Hematopoietic multipotent progenitor cell treated with erythropoietin and hydrocortisone succinate and interleukin-3 and kit ligand, for 8 days (in vitro differentiated cells): Measurements from ENCODE around the gene SYNE3.

ENCODE experiments used
- DNase-seq: peaks from one replicate; pipeline ENCODE4 v3.0.0-alpha.2; 2015

The SYNE3 gene

DNA sequence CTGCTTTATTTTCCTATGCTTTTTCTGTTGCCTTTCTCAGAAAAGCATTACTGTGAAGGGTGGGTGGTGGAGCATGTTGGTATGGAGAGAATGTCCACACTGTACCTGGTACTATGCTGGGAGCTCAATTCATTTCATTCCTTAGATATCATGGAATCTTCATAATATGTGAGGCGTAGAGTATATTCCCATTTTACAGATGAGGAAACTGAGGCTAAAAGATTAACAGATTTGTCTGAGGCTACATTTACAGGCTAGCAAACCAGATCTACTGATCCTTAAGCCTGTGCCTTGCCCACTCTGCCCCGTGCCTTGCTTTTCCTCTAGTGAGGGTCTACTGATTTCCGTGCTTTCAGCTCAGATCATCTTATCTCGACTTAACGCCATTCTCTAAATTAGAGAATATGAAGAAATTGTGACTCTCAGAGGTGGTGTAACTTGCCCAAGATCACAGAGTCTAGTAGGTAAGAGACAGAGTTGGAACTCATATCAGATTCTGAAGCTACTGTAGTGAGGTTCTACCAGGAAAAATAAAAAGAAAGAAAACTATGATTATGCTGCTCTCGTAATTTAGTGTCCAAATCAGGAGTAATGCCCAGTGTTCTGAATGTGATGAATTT, 23.9 kb upstream of the SYNE3 start:
- no peak for DNase-seq

DNA sequence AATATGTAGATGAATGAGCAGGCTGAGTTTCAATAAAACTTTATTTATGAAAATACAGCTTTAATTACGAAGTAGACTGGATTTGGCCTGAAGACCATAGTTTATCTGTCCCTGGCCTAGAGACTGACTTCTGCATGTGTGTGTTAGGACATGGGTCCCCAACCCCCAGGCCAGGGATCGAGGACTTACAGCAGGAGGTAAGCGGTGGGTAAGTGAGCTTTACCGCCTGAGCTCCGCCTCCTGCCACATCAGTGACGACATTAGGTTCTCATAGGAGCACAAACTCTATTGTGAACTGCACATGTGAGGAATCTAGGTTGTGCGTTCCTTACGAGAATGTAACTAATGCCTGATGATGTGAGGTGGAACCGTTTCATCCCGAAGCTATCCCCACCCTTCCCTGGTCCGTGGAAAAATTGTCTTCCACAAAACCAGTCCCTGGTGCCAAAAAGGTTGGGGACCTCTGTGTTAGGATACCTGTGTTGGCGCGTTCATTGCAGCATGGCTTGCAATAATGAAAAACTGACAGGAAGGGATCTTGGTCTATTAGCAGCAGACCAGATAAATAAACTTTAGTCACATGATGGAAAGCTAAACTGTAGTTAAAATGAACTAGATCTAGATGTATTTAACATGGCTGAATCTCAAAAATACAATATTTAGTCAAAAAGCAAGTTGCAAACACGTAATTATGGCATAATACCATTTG, 22.5 kb upstream of the SYNE3 start:
- DNase-seq, result no peak

DNA sequence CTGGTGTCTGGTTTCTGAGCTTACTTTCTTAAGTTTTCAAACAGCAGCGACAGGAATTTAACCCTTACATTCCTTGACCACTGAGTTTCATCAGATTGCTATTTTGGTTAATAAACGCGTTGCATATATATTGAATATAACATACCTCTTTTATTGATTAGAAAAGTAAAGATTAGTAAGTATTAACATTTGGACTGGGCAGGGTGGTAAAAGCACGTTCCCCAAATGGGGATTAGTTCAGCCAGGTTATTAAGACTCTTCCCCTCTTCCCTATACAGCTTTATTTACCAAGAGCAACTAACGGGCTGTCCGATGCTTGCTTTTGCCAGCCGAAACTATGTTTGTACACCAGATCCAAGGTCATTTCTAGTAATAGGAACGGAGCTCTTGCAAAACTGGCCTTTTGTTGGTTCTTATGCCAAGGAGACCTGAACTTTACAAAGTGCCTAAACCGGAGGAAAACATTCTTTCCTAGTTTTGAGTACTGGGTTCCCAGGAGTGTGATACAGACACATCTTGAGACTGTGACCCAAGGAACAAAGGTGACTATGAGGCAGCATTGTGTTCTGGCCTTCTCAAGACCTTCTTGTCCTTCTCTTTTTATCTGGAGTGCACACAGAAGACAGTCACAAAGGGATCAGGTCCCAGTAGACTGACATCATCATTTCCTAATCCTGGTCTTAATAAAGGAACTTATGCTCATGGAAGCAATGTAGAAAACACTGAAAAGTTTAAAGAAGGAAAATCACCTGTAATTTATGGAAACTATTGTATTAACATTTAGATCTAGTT, 21.0 kb upstream of the SYNE3 start:
- DNase-seq, result peak; percentile 54

DNA sequence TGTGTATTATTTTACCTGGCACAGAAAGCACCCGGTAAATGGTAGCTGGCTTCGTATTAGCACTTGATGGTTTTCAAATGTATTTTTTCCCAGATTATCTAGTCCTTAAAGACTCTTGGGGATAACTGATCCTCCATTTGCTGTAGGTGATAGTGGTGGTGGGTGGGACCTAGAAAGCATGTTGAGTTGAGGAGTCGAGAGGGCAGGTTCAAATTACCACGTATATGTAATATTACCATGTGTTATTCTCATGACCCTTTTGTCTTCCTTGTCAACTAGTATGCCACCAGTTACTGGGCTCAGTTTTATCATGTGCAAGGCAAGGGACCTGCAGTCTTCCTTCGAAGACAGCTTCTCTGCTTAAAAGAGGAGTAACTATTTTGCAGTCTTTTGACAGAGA, 20.2 kb upstream of the SYNE3 start:
- DNase-seq, result peak; percentile 72

DNA sequence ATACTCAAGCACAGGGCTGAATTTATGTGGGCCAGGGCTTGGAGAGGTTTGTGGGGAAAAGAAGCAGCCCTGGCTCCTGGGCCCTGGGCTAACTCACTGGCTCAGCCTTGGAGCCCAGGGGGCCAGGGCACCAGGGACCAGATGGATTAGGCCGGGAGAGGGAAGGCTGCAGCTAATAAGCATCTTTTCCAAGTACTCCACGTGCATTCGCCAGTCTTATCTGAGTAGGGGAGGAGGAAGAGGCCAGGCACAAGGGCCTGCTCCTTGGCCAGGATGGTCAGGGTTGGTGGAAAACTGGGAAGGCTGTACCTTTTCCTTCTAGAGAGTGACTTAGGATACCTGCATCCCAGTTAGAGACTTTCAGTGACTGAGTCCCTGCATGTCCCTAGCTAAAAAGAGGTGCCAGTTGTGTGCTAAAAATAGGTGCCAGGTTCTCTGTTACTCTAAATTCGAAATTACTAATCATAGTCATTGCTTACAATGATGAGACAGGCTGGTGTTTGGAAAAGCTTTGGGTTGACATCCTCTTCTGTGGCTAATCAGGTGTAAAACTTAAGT, 19.7 kb upstream of the SYNE3 start:
- DNase-seq, result no peak

DNA sequence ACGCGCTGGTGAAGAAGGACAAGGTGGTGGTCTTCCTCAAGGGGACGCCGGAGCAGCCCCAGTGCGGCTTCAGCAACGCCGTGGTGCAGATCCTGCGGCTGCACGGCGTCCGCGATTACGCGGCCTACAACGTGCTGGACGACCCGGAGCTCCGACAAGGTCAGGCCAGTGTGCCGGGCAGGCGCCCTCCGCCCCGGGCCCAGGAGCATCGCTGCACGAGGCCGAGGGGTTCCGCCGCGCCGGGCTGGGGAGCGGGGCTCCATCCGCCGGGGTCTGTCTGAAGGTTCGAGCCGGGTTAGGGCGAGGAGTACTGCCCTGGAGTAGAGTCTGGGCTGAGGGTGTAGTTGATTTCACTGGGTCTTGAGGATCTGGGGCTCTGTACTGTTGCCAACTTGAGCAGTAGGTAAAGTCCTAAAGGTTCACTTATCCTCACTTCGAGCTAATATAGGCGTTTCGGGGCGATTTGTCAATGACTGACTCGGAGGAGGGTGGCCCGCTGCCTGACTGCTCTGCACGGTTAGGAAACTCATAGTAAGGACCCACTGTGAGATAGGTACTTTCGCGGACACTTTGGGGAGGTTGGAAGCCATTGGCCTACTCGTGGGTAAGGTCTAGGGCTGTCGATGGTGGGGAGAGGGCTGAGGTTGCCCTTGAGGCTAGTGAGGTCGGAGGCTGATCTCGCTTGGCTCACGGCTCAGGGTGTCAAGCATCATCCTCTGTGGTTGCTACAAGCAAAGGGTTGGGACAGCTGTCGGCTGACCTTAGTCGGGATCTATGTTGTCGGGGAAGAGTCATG, 19.0 kb upstream of the SYNE3 start:
- no peak for DNase-seq

DNA sequence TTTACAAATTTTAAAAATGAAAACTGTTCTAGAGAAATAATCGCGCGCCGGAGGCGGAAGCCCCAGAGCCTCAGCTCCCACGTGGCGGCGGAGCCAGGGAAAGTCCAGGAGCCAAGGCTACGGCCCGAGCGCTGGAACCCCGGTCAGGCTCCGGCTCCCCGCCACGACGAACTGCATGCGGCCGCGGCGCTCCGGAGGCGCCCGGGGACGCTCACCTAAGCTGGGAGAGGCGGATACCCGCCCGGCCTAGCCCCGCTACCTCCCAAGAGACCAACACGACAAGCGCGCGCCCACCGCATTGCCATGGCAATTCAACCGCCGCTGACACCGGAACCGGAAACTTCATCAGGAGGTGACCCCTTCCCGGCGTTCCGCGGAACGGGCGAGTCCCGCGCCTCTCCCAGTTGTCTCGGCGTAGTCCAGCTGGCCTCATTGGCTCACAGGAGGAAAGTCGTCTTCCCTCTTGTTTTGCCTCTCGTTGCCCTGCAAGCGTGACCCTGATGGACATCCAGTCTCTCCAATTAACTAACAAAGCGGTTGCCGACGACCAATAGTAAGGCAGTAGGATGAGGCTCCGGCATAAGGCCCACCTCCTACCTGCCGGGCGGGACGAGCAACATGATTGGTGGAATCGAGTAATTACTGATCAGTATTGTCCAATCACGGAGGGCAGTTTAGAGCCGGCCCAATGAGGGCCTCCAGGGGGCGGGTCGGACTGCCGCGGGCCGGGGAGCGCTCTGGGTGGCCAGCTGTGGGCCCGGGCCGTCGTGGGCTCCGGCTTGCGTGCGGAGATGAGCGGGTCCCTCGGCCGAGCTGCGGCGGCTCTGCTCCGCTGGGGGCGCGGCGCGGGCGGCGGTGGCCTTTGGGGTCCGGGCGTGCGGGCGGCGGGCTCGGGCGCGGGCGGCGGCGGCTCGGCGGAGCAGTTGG, 18.1 kb upstream of the SYNE3 start, which contains the start of gene GLRX5:
GLRX5 (plus strand) TSS at position 752 of the 927 bp plus-strand sequence; CDS start at position 792, 40 bp downstream.
- peak; percentile 100 for DNase-seq

DNA sequence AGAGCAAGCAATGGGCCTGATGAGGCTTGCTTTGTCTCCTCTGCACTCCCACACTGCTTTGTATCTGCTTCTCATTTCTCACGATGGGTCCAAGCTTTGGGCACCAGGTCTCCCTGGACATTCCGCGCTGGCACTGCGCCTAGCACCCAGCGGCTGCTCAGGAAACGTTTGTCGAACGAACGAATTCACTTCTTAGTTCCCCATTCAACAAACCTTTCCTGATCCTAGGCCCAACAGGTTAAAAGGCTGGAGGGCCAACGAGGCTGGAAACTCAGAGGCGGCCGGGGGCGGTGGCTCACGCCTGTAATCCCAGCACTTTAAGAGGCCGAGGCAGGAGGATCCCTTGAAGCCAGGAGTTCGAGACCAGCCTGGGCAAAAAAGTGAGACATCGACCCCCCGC, 17.4 kb upstream of the SYNE3 start:
- no peak for DNase-seq

DNA sequence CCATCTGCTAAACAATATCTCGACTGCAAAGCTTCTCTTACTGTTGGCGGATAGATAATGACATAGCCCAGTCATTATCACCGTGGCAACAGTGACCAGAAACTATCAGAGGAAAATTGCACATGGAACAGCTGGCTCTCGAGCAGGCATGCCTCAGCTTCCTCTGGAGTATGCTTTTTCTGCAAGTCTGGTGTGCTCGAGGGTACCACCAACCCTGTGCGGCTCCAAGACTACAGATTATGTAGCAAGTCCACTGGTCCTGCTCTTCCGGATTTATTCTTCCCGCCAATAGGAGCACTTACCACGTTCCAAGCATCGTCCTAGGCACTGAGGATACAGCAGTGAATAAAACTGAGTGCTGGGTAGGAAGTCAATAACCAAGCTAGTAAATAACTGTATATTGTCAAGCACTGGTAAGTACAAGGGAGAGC, 17.0 kb upstream of the SYNE3 start:
- peak; percentile 90 for DNase-seq

DNA sequence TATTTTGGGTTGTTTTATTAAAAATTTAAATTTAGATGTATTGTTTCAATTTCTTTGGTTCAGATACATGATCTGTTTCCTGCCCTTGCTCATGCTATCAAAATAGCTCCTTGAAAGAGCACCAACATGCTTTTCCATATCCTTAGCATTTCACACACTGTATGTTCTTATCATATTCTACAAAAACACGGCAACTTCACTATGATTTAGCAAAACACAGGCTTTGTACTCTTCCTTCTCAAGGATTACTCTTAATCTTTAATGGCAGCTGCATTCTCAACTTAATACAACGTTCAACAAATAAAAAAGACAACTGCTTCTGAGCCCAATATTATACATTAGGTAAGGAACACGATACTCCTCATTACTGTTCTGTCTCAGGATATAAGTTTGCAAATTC, 15.5 kb upstream of the SYNE3 start:
- peak; percentile 53 for DNase-seq

DNA sequence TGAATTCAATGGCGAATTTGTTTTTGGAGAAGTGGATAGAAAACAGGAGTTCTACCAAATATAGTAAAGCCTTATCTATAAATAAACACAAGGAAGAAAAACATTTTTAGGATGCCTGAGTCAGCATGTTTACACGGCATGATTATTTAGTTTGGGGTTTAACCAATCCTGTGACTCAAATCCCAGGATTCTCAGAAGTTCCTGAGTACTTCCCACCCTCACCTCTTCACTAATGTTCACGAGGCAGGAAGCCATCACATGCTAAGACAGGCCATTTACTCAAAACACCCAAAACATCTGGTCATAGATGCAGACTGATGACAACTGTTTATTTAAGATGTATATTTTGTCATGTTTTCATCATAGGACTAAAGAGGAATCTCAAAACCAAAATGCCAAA, 15.0 kb upstream of the SYNE3 start:
- DNase-seq, result peak; percentile 51

DNA sequence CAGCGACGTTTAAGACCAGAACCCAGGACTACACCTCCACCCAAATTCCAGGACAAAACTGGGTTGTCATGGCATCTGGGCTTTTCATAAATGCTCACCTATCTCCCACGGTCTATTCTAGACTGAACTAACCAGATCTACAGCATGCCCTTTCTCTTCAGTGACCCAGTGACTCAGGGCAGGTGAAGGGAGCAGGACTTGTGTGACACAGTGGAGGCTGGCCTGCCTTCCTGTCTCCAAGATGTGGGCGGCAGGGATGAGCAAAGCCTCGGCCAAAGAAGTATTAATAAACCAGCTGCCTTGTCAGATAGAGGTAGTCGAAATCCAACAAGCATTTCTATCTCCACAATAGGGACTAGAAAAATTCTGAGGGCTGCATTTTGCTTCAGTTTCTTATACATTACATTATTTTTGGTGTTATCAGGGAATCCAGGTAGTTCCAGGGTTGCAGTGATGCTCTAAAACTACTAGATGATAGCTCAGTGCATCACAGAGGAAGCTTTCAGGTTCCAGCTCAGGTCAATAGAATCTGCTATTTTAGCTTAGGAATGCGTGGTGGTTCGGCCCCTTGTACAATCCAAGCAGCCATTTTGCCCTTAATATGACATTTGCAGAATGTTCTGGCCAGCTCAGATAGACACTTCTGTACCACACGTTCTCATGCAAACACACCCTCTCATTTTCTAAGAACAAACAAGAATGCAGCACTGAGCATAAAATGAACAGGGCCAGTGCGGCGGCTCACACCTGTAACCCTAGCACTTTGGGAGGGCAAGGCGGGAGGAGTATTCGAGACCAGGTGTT, 14.2 kb upstream of the SYNE3 start:
- no peak for DNase-seq

DNA sequence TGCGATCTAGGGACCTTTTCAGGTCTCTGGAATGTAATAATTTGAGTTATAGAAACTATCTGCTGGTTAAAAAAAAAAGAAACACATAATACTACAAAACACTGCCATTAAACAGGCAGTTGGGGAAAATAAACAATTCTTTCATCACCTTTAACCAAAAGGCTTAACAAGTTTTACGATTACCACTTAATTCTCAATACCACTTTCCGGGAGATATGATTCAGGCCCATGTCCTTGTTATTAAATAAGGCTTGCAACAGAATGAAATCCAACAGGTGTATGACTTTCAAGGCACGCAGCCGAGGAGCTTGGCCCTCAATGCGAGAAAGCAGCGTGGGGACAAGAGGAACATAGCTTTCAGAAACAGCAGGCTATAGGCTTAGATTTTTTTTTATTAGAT, 12.8 kb upstream of the SYNE3 start:
- DNase-seq, result no peak

DNA sequence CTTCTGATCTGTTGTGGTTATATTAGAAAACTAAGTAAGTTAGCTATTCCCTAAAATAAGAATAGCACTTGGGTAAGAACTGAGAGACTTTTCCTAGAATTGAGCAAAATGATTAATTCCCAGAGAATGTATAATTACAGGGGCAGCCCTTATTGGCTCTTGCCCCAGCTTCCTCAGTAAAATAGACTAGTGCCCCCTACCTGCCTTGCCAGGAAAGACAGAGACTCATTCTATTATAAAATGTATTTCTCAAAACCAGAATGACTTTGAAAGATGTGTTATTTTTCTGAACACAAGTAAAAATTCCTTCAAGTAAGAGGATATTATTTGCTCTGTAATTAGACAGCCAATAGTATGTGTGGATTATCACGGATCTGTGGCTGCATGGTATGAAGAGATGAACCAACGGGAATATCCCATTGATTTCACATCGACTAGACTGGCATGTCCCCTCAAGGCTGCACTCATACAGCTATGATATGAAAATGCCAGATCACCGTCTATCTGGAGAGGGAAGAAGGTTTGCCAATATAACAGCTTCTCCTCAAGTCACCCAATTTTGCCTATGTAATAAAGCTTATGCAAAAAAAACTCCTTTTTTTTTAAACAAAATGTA, 11.0 kb upstream of the SYNE3 start:
- DNase-seq, result peak; percentile 86

DNA sequence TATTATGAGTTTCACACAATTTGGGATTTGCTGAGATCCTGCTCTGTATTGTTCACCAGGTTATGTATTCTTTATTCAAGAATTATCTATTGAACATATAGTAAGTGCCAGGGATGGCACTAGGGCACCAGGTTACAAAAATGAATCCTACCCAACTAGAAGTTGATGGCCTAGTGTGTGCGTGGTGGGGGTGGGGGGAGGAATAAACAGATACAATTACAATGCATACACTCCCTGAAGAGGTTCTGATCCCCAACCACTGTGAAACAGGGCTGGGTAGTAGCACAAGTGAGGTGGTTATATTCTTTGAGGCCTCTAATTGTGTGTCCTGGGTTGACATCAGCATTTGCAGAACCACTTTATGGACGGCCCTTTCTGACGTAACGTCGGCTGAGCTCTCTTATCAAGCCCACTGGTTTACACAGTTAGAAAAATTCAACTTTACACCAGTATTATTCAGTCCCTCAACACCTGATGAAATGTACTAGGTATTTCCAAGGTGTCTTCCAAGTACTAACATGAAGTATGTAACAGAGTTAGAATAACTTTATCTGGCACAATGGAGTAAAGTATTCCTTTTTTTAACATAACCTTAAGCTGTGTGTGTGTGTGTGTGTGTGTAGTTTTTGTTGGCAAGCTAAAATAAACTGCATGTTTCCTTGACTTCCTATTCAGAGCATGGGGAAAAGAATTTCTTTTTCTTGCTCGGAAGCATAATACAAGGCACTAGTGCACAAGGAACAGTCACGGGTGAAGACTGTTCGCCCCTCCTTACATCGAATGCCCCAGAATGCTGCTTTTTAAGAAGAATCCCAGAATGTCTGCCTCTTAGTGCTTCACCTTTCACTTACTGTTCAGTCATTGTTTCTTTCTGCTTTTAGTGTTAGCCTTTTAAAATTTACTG, 10.3 kb upstream of the SYNE3 start:
- DNase-seq, result peak; percentile 79

DNA sequence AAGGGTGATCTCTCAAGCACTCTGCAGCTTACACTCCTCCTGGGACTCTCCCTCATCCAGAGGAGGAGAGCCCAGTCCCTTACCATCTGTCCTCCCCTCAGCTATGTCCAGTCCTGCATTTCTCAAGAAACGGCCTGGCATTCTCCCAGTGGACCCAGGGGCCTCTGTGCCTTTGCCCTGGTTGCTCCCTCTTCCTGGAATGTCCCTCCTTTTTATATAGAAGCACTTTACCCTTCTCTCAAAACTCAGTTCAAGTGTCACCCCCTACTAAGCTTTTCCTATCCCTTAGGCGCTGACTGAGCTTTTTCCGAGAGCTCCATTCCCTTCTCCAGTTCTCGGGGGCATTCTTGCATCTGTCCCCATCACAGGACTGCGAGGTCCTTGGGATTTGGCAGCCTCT, 9.5 kb upstream of the SYNE3 start:
- DNase-seq, result no peak

DNA sequence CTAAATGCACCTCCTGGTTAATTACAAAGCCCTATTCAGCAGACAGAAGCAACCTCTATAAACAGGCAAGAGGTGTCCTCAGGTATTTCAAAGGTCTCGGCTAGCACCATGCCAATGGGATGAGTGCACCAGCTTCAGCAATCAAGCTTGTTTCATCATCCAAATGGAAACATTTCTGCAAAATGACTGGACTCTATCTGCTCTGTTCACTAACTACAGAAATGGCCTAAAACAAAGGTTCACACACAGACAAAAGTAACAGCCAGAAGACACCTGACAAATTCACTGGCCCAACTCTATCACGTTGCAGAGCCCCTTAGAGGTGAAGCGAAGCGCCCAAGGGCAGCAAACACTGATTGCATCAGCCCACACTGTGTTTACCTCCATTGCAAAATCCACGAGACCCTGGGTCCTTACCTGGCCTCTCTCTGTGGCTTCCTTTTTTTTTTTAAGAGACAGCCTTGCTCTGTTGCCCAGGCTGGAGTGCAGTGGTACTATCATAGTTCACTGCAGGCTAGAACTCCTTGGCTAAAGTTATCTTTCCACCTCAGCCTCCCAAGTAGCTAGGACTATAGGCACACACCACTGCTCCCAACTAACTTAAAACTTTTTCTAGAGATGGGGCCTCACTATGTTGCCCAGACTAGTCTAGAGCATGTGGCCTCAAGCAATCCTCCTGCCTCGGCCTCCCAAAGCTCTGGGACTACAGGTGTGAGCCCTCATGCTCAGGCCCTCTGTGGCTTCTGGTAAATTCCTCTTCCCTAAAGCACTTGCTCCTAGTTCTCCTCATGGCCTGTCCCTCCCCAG, 8.5 kb upstream of the SYNE3 start:
- peak; percentile 47 for DNase-seq

DNA sequence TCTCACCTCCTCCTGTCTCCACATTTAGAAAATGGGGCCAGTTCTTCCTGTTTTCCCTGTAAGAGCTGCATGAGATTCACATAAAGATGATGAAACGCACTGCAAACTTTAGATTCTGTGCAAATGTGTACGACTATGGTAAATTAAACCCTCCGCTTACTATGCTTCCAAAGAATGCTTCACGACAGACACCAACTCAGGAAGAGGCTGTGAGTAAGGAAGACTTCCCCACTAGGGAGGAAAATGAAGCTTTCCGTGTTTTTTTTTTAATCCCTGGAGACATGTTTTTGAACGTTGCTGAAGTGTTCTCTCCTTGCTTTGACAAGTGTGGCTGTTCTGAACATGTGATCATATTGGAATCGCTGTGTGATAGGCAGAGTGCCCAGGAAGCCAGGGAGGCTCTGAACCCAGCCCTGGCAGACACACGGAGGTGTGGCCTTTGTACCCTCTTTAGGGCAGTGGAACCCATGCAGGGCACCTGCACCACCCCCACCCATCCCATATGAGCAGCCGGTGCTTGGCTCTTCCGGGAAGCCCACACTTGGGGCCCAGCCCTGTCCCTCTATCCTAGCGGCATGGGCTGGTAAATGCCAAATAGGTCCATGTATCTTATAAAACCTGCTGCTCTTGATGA, 7.5 kb upstream of the SYNE3 start:
- DNase-seq, result peak; percentile 97
